Prostate gland (tissue), 2 donors: ENCODE data around the gene INKA2.

ENCODE experiments used
- POLR2AphosphoS5 ChIP-seq: sonication (generic); formaldehyde crosslinking; IDR thresholded peaks from one replicate; pipeline ENCODE4 v1.6.1; 2017; ENCODE audit warnings: antibody characterized with exemption
- TF ChIP-seq, protein P1 (sequence below), 4 experiments: fragments of 200-600 bp in 2 of 4; fragments of 450-650 bp in 2 of 4; sonication (generic) in 2 of 4; IDR thresholded peaks; 1 replicate in 3 of 4; 2 replicates in 1 of 4; pipeline ENCODE4 v1.5.1; 2016 to 2019; ENCODE audit warnings: antibody characterized with exemption in 4 of 4, mild to moderate bottlenecking in 2 of 4, moderate library complexity in 2 of 4

- TF ChIP-seq, protein P1, sequence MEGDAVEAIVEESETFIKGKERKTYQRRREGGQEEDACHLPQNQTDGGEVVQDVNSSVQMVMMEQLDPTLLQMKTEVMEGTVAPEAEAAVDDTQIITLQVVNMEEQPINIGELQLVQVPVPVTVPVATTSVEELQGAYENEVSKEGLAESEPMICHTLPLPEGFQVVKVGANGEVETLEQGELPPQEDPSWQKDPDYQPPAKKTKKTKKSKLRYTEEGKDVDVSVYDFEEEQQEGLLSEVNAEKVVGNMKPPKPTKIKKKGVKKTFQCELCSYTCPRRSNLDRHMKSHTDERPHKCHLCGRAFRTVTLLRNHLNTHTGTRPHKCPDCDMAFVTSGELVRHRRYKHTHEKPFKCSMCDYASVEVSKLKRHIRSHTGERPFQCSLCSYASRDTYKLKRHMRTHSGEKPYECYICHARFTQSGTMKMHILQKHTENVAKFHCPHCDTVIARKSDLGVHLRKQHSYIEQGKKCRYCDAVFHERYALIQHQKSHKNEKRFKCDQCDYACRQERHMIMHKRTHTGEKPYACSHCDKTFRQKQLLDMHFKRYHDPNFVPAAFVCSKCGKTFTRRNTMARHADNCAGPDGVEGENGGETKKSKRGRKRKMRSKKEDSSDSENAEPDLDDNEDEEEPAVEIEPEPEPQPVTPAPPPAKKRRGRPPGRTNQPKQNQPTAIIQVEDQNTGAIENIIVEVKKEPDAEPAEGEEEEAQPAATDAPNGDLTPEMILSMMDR (IDR thresholded peaks at IDR 0.05): no peak
- TF ChIP-seq POLR2AphosphoS5: no peak
Observed at GRCh38 chr1:111729271-111729921, 9.8 kb downstream of the INKA2 start.
